IPS-NIHi7 (cell line): ENCODE results near the gene ZBTB33.

ENCODE experiments used
- DNase-seq: peaks from one replicate; pipeline ENCODE4 v3.0.0; 2012; ENCODE audit warnings: mixed read lengths; ENCODE audit errors: extremely low spot score

Gene ZBTB33

GRCh38 chrX:120250522-120251271, at the start of gene ZBTB33:
TSS of gene ZBTB33 (plus strand) at chrX:120250812. CDS start at chrX:120253416, 2,604 bp downstream.
- peak; percentile 87 for DNase-seq

DNA sequence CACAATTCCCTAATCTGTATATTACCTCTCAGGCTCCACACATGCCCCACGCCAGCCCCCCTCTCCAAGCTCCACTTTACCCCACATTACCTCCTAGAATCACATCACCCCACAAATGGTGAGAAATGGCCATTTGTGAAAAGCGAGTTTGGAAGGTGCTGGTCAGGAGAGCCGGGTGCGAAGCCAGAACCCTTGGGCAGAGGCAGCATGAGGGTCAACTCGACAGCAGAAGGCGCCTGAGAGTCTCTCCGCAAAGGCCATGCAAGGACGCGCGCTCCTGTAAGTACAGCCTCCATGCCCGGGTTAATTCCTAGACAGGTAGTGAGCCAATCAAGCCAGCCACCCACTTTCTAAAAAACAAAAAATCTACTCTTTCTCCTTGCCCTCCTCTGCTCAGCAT, 49.8 kb upstream of the ZBTB33 start:
- no peak for DNase-seq

DNA sequence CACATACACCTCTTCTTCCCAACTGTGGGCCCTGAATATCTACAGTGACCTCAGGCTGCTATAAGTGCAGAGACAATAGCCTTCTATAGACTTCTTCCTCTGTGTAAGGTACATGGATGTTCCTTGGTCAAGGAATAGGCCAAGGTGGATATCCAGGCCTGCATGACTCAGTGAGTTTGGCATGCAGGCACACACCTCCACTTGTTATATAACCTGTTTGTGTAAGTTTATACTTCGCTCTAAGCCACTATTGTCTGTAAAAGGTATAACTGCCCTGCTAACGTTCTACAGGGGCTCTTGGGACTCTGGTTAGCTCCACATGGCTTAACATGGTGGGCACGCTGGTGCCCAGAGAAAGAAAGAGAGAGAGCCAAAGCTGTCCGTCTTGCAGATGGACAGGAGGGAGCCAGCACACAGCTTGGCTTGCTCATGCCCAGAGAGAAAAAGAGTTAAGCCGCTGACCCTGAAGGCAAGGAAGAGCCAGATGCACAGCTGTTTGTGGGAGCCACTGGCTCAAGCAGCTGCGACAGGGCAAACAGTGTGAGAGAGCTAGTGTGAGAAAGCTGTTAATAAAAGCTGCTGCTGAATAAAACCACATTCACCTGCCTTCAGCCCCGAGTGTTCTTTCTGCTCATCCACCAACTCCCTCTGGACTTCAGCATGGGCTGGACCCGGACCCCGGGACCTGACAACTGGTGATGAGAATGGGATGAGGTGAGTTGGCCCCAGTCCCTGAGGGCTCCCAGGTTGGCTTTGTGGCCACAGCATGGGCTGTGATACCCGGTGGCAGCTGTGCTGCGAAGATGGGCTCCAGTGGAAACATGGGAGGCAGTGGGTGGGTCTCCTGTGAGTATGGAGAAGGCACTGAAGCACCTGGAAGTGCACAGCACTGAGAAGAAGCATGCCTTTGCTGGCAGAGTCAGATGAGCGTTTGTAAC, 44.5 kb upstream of the ZBTB33 start:
- DNase-seq = no peak

- no peak for DNase-seq
These were observed 43.5 kb upstream of the ZBTB33 start for GRCh38 chrX:120207009-120207605.

DNA sequence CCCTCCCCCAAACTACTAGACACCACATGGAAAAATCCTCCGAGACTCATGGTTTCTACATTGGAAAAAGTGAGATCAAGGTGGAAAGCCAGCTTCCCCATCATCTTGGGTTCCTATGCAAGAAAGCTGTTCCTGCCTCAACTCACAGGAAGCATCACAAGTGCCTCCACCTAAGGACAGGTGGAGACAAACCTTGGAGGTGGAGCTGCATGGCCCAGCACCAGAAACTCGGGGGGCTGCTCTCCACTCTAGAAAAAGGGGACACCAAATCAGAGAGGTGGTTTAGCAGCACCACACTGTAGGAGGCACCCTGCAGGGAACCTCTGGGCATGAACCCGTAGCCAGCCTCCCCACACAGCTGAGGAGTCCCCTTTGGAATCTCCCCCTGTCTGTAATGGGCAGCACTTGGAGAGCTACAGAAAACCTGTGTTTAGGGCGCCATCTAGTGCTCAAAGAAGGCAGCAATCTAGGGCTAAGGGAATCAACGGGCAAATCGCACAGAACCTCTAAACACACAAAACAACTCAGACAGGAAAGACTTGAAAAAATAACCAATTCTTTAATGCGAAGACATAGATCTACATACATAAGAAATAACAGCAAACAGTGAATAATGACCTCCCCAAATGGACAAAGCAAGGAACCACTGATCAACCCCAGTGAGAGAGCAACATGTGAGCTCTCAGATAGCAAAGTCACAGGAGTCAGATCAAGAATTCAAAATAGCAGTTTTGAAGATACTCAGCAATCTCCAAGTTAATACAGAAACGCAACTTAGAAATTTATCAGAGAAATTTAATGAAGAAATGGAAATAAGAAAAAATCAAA, 37.0 kb upstream of the ZBTB33 start:
- peak; percentile 78 for DNase-seq

DNA sequence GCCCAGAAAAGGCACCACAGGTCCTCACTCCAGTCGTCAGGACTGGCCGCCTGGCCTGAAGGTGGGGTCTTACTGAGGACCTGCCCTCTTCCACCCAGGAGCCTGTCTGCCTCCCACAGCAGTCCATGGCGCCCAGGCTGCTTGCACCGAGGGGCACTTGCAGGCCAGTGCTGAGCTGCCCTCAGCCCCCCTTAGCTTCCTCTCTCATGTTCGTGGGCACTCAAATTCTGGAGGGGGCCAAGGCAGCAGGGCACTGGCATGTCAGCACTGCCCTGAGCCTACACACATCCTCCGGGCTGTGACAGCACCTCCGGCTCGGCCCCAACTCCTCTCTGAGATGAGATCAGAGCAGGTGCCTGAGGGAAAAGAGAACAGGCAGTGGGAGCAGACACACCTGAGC, 27.2 kb upstream of the ZBTB33 start:
- DNase-seq = no peak

DNA sequence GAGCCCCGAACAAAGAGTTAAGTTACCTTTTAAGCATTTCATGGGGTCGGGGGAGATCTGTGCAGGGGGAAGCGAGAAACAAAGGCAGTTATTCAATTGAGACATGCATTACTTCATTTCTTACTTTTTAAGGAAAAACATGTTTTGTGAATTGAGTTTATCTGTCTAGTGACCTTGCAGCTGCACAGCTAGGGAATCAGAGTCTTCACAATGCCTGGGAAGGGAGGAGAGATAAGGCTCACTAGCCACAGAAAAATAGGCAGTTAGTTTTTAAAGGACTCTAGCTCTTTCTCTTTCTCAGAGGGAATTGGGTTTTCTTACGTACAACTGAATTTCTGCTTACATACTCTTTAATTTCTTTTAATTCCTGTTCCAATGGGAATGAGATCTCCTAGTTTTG, 26.2 kb upstream of the ZBTB33 start:
- no peak for DNase-seq

DNA sequence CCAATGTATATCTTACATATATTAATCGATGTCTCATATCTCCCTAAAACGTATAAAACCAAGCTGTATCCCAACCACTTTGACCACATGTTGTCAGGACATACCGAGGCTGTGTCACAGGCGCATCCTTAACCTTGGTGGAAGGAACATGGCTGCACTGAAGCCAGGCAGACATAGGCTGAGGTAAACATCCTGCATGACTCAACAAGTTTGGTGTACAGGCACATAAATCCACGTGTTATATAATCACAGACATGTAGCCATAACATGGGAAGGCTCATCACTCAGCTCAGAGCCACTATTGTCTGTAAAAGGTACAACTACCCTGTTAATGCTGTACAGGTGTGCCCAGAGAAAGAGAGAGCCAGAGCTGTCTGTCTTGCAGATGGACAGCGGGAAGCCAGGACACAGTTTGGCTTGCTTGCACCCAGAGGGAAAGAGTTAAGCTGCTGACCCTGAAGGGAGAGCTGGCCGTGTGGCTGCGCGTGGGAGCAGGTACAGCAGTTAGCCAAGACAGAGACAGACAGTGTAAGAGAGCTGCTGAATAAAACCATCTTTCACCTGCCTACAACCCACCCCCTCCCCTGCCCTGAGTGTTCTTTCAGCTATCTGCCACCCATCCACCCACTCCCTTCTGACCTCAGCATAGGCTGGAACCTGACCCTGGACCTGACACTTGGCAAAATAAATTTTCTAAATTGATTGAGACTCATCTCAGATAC, 22.3 kb upstream of the ZBTB33 start:
- no peak for DNase-seq

GRCh38 chrX:120235284-120235683, 15.3 kb upstream of the ZBTB33 start:
- DNase-seq = no peak

DNA sequence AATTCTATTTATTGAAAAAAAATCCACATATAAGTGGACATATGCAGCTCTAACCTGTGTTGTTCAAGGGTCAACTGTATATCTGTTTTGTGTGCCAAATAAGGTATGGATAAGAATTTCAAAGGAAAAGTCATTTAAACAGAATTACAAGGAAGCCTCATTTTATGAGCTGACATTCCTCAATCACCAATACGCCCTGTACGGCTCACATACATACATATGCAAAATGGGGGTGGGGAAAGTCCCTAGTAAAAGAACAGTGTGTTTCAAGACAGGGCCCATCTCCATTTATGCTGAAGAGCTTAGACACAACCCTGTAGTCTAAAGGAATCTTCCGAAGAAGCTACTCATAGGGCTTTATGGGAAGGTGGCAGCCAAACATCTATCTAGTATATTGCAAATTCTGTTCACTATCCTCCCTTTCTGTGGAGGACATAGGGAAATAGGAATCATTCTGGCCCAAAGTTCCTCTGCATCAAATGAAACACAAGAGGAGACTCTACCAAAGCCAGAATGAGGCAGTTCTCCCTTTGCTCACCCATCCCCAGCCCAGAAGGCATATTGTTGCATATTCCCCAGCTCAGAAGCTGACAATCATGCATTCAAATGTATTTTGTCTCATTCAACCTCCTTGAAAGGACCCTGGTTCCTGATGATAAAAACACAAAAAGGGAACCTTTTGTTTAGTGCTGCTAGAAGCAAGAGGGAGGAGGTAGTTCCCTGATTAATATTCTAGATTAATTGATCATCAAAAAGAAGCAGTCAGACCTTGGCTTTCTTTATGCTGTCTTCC, 13.7 kb upstream of the ZBTB33 start:
- no peak for DNase-seq

DNA sequence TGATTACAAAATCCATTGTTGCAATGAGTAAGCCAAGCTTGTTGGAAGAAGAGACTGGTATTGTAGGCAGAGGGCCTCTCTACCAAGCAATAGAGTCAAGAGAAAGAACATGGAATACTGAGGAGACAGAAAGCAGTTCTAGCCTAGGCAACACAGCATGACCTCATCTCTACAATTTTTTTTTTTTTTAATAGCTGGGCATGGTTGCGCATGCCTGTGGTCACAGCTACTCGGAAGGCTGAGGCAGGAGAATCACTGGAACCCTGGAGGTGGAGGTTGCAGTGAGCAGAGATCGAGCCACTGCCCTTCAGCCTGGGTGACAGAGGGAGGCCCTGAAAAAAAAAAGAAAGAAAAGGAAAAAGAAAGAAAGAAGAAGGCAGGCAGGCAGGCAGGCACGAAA, 11.7 kb upstream of the ZBTB33 start:
- no peak for DNase-seq

GRCh38 chrX:120242813-120243212, 7.8 kb upstream of the ZBTB33 start:
- no peak for DNase-seq

DNA sequence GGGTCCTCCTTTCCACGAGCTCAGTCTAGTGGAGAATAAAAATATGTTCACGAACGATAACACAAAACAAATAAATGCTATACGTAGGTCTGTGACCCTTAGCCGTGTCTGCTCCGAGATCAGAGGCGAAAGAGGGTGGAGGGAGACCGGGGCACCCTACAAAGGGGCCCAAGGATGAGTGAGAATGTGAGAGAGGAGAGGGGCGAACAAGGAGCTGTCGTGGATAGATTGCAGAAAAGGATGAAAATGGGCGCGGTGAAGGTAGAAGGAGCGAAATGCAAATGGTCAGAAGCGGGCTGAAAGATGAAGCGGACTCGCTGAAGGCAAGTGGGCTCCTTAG, 6.2 kb upstream of the ZBTB33 start:
- no peak for DNase-seq

- peak; percentile 59 for DNase-seq
These were observed 5.7 kb upstream of the ZBTB33 start for GRCh38 chrX:120244735-120245498.

- DNase-seq = peak; percentile 20
These were observed 929 bp downstream of the ZBTB33 start for GRCh38 chrX:120251471-120252011.

GRCh38 chrX:120253784-120254183, 3.2 kb downstream of the ZBTB33 start:
- no peak for DNase-seq

- no peak for DNase-seq
These were observed 9.8 kb downstream of the ZBTB33 start for GRCh38 chrX:120260369-120260768.

- peak; percentile 19 for DNase-seq
These were observed 12.5 kb downstream of the ZBTB33 start for GRCh38 chrX:120262859-120263708.
